ENCODE data around the gene UTP20.

GRCh38 chr12:101330631-101331030 lies 50.7 kb downstream of the UTP20 start:
- TF ChIP-seq POLR2A (IDR thresholded peaks at IDR 0.05; ENCODE audit: low read length) (no peak), GATA1 (IDR thresholded peaks at IDR 0.05; ENCODE audit: low read depth, low read length) (no peak)

Measured in erythroblast (primary cell).